Uterus (tissue), 4 donors: ENCODE measurements around the gene MEIS1. TPM values are rescaled to one million over a fixed set of nuclear protein-coding genes. Genes with fewer than 3 reads are reported as not detected.
A peak's percentile ranks its signal among the peaks of the same experiment; 100 is the strongest.

Experiments
- DNase-seq, 2 donors: peaks; one replicate each; pipeline ENCODE4 v3.0.0-alpha.2; 2019 to 2020
- H3K27ac ChIP-seq, 2 donors: fragments of 200-600 bp; sonication (generic); 1 replicate in 1 of 2; 2 replicates in 1 of 2; pipeline ENCODE4 v1.5.1; 2016 to 2018
- H3K27me3 ChIP-seq, 2 donors: fragments of 200-600 bp; sonication (generic); one replicate each; pipeline ENCODE4 v1.5.1; 2018 to 2019; ENCODE audit warnings: control low read depth in 1 of 2
- H3K36me3 ChIP-seq, 2 donors: fragments of 200-600 bp; sonication (generic); one replicate each; pipeline ENCODE4 v1.5.1; 2019; ENCODE audit warnings: control low read depth in 1 of 2
- H3K4me1 ChIP-seq, 2 donors: fragments of 200-600 bp; sonication (generic); one replicate each; pipeline ENCODE4 v1.5.1; 2018 to 2019; ENCODE audit warnings: control low read depth in 1 of 2
- H3K4me3 ChIP-seq, 2 donors: fragments of 200-600 bp; sonication (generic); 1 replicate in 1 of 2; 2 replicates in 1 of 2; pipeline ENCODE4 v1.5.1; 2018 to 2019; ENCODE audit warnings: mild to moderate bottlenecking in 1 of 2
- H3K9me3 ChIP-seq, 2 donors: fragments of 200-600 bp; sonication (generic); one replicate each; pipeline ENCODE4 v1.5.1; 2019; ENCODE audit warnings: control low read depth in 1 of 2
- CTCF ChIP-seq, 4 experiments: fragments of 200-600 bp in 2 of 4; fragments of 450-650 bp in 2 of 4; sonication (generic) in 2 of 4; IDR thresholded peaks; one replicate each; pipeline ENCODE4 v1.5.1; 2016 to 2019; ENCODE audit warnings: antibody characterized with exemption in 4 of 4, mild to moderate bottlenecking in 2 of 4, moderate library complexity in 1 of 4
- POLR2A ChIP-seq, 2 donors: fragments of 450-650 bp; IDR thresholded peaks; one replicate each; pipeline ENCODE4 v1.6.1; 2016; ENCODE audit warnings: antibody characterized with exemption in 2 of 2, mild to moderate bottlenecking in 1 of 2, moderate library complexity in 1 of 2
- intact Hi-C: fragments of 100-400 bp; cut with DNase I; formaldehyde crosslinking; loops from one replicate; pipeline ENCODE4 v1.15.1; 2023; ENCODE audit warnings: low total_unique reads
- total RNA-seq, 4 donors: library from RNA; depleted of rRNA in 3 of 4; stranded (reverse); fragments of >200 nt in 3 of 4; gene quantifications; one replicate each; pipeline versions ENCODE4 v1.1.0 to v1.2.4, GENCODE V29; 2014 to 2023
- donor health status: DM: yes; HTN: yes; CAD: no.

MEIS1 gene
- total RNA-seq, 4 donors from 2014 or later: 110 to 418 (median 233) TPM

- peak overlapping the region; percentile 94 to 99 for H3K27ac ChIP-seq
- H3K9me3 ChIP-seq: no peaks in the 10 kb centered on the region
- no peaks in the 10 kb centered on the region for H3K27me3 ChIP-seq
- peak; percentile 61 to 80 for DNase-seq
- no peaks in the 10 kb centered on the region for H3K4me1 ChIP-seq
- peak overlapping the region; percentile 49 to 54 for H3K4me3 ChIP-seq
- no peaks in the 10 kb centered on the region for H3K36me3 ChIP-seq
- intact Hi-C loops: loop anchor here (5.0 kb wide), 1 partner anchor 119 kb away; no protein-coding TSS in a partner anchor
- TF ChIP-seq CTCF (IDR thresholded peaks at IDR 0.05): no peak
- TF ChIP-seq POLR2A (IDR thresholded peaks at IDR 0.05): peak in 1 of 2 donors; percentile 21
These were observed 143.2 kb downstream of the MEIS1 start for GRCh38 chr2:66578054-66578686.

GRCh38 chr2:66578687-66579106 lies 143.8 kb downstream of the MEIS1 start:
- Histone ChIP-seq H3K9me3 (no peaks in the 10 kb centered on the region), H3K27me3 (no peaks in the 10 kb centered on the region), H3K4me3 (peak overlapping the region; percentile 49 to 54), H3K36me3 (no peaks in the 10 kb centered on the region), H3K27ac (peak overlapping the region; percentile 94 to 99), H3K4me1 (no peaks in the 10 kb centered on the region)
- DNase-seq: no peak
- TF ChIP-seq POLR2A (IDR thresholded peaks at IDR 0.05) (no peak), CTCF (IDR thresholded peaks at IDR 0.05) (no peak)
- intact Hi-C loops: loop anchor here (5.0 kb wide), 1 partner anchor 119 kb away; no protein-coding TSS in a partner anchor

- no peaks in the 10 kb centered on the region for H3K9me3 ChIP-seq
- TF ChIP-seq CTCF (IDR thresholded peaks at IDR 0.05): no peak
- TF ChIP-seq POLR2A (IDR thresholded peaks at IDR 0.05): no peak
- intact Hi-C loops: loop anchor here (5.0 kb wide), 1 partner anchor 118 kb away; no protein-coding TSS in a partner anchor
- no peaks in the 10 kb centered on the region for H3K27me3 ChIP-seq
- no peak for DNase-seq
- H3K36me3 ChIP-seq: no peaks in the 10 kb centered on the region
- H3K4me1 ChIP-seq: no peaks in the 10 kb centered on the region
- H3K27ac ChIP-seq: peak overlapping the region; percentile 94 to 99
- peak overlapping the region; percentile 49 to 54 for H3K4me3 ChIP-seq
These were observed 144.5 kb downstream of the MEIS1 start for GRCh38 chr2:66579186-66580126.

- no peaks in the 10 kb centered on the region for H3K27me3 ChIP-seq
- no peaks in the 10 kb centered on the region for H3K9me3 ChIP-seq
- H3K27ac ChIP-seq: peak overlapping the region; percentile 94 to 99
- no peaks in the 10 kb centered on the region for H3K36me3 ChIP-seq
- TF ChIP-seq CTCF (IDR thresholded peaks at IDR 0.05) (no peak), POLR2A (IDR thresholded peaks at IDR 0.05) (no peak)
- intact Hi-C loops: no loop called here
- H3K4me1 ChIP-seq: no peaks in the 10 kb centered on the region
- no peak for DNase-seq
- peak overlapping the region; percentile 8 to 40 for H3K4me3 ChIP-seq
These were observed 145.5 kb downstream of the MEIS1 start for GRCh38 chr2:66580166-66581049.
